ENCODE measurements around the gene PAX7.

Gene PAX7

DNA sequence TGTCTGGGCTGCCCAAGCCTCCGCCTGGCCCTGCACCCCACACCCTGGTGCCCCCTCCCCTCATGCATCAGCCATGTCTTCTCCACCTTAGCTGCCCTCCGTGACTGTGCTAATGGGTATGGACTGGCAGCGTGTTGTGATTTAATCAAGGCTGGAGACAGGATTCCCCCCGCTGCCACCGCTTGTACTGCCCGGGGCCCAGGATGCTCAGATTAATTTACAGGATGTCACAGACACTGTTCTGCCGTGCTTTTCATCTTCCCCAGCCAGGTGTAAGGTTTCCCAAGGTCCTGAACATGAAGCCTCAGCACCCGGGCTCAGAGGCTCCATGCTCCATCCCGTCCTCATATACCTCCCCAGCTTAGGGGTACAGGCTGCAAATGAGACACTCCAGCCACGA is 162.5 kb downstream of the PAX7 start:
- no peak for DNase-seq (ENCODE audit: low read depth, low spot score)
- TF ChIP-seq CTCF (IDR thresholded peaks at IDR 0.05; ENCODE audit: low read depth, low read length), result no peak
- H3K4me3 ChIP-seq (ENCODE audit: low read depth, low read length), result no peak overlapping the region
- in situ Hi-C loops (cut with HindIII; ENCODE audit: low sequenced_read_pairs), result no loop called here

GRCh38 chr1:18794051-18794450 is 163.4 kb downstream of the PAX7 start:
- no peak for DNase-seq (ENCODE audit: low read depth, low spot score)
- in situ Hi-C loops (cut with HindIII; ENCODE audit: low sequenced_read_pairs), result no loop called here
- no peak for TF ChIP-seq CTCF (IDR thresholded peaks at IDR 0.05; ENCODE audit: low read depth, low read length)
- H3K4me3 ChIP-seq (ENCODE audit: low read depth, low read length), result no peak overlapping the region

DNA sequence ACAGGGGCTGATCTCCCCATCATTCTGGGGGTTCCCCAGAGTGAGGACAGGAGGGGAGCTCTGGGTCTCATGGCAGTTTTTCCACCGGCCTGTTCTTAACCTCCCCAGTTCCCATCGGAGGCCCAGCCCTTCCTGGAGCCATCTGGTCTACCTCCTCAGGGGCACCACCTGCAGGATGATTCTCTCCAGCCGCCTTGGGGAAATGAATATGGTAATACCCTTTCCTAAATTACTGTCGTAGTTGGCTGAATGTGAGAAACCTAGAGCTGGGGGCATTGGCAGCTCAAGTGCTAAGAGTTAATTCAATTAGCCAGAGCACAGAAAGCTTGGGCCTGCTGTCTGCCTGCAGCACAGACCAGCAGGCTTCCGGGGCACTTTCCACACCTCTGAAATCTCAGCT is 163.9 kb downstream of the PAX7 start:
- no peak for DNase-seq (ENCODE audit: low read depth, low spot score)
- no peak for TF ChIP-seq CTCF (IDR thresholded peaks at IDR 0.05; ENCODE audit: low read depth, low read length)
- in situ Hi-C loops (cut with HindIII; ENCODE audit: low sequenced_read_pairs), result no loop called here
- H3K4me3 ChIP-seq (ENCODE audit: low read depth, low read length), result no peak overlapping the region

GRCh38 chr1:18795002-18795689 is 164.5 kb downstream of the PAX7 start:
- H3K4me3 ChIP-seq (ENCODE audit: low read depth, low read length), result no peak overlapping the region
- in situ Hi-C loops (cut with HindIII; ENCODE audit: low sequenced_read_pairs), result no loop called here
- DNase-seq (ENCODE audit: low read depth, low spot score), result no peak
- TF ChIP-seq CTCF (IDR thresholded peaks at IDR 0.05; ENCODE audit: low read depth, low read length), result no peak

DNA sequence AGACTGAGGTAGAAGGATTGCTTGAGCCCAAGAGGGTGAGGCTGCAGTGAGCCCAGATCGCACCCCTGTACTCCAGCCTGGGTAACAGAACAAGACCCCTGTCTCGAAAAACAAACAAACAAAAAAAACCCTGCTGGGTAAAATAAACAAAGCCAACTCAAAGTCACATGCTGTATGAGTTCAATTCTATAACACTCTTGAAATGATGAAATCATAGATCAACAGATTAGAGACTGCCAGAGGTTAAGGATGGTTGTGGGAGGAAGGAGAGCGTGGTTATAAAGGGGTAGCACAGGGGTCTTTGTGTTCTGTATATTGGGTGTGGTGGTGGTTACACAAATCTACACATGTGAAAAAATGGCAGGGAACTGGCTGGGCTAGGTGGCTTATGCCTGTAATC is 166.3 kb downstream of the PAX7 start:
- DNase-seq (ENCODE audit: low read depth, low spot score), result no peak
- H3K4me3 ChIP-seq (ENCODE audit: low read depth, low read length), result no peak overlapping the region
- no peak for TF ChIP-seq CTCF (IDR thresholded peaks at IDR 0.05; ENCODE audit: low read depth, low read length)
- in situ Hi-C loops (cut with HindIII; ENCODE audit: low sequenced_read_pairs), result no loop called here
